GM12878 (cell line): ENCODE measurements around the gene GRIN3A. TPM values are rescaled to one million over a fixed set of nuclear protein-coding genes. Genes with fewer than 3 reads are reported as not detected.

ENCODE experiments used
- ATAC-seq: fragments of 200-7000 bp; cut with Tn5 transposase; 3 replicates; pipeline ENCODE4 v1.9.1; 2020; ENCODE audit warnings: mild to moderate bottlenecking, moderate library complexity
- BruUV-seq: library from RNA; stranded (reverse); fragments of 400-500 nt; replicated peaks from 2 replicates; lab custom pipeline; 2021; lab: Mats Ljungman, UMichigan
- CTCF ChIA-PET: fragments of 300-600 bp; sonication (Branson Sonifier 250); formaldehyde crosslinking; extraction: SDS; loops from one replicate; lab custom pipeline; 2021; ENCODE audit warnings: inconsistent platforms; lab: Yijun Ruan, JAX
- POLR2A ChIA-PET: fragments of 350-600 bp; formaldehyde crosslinking; extraction: SDS; loops from one replicate; lab custom pipeline; 2021; ENCODE audit warnings: inconsistent platforms; lab: Charles Lee
- RAD21 ChIA-PET: fragments of 300-600 bp; sonication (Branson Sonifier 250); formaldehyde crosslinking; loops from one replicate; lab custom pipeline; 2023; ENCODE audit warnings: antibody characterized with exemption; ENCODE audit not compliant: unreplicated experiment; lab: Charles Lee
- SMC1A ChIA-PET: fragments of 300-600 bp; sonication (Branson Sonifier 250); formaldehyde crosslinking; loops from one replicate; lab custom pipeline; 2023; ENCODE audit not compliant: unreplicated experiment, uncharacterized antibody; lab: Charles Lee
- DNase-seq: peaks from one replicate; pipeline ENCODE4 v3.0.0-alpha.2; 2011; ENCODE audit warnings: low read depth, low spot score
- FAIRE-seq: peaks from 3 replicates; lab custom pipeline; 2011; peaks lifted over from hg19 to GRCh38; lab: Jason Lieb, UNC
- H2AFZ ChIP-seq: 2 replicates; pipeline ENCODE4 v1.6.0; 2011; ENCODE audit warnings: low read depth, low read length, control low read depth; ENCODE audit not compliant: control insufficient read depth
- H3K27ac ChIP-seq: 2 replicates; pipeline ENCODE4 v1.5.1; 2011; ENCODE audit warnings: control low read depth; ENCODE audit not compliant: control insufficient read depth, insufficient read depth
- H3K27me3 ChIP-seq, 2 experiments: replicated peaks in 1 of 2; 2 replicates each; pipeline versions ENCODE4 v1.6.0 to v1.6.1; 2011; ENCODE audit warnings: low read length in 1 of 2; ENCODE audit not compliant: control insufficient read depth in 2 of 2, insufficient read depth in 2 of 2
- H3K36me3 ChIP-seq, 2 experiments: 2 replicates each; pipeline ENCODE4 v1.5.1; 2011; ENCODE audit warnings: low read length in 1 of 2; ENCODE audit not compliant: control insufficient read depth in 2 of 2, insufficient read depth in 2 of 2
- H3K4me1 ChIP-seq: 2 replicates; pipeline ENCODE4 v1.6.1; 2011; ENCODE audit warnings: mild to moderate bottlenecking, low read length, moderate library complexity, mixed read lengths; ENCODE audit not compliant: control insufficient read depth, insufficient read depth
- H3K4me2 ChIP-seq: 2 replicates; pipeline ENCODE4 v1.6.0; 2011; ENCODE audit warnings: control low read depth; ENCODE audit not compliant: control insufficient read depth, insufficient read depth
- H3K4me3 ChIP-seq: fragments of 200-600 bp; sonication (generic); 2 replicates; pipeline ENCODE4 v1.5.1; 2016
- H3K79me2 ChIP-seq: 2 replicates; pipeline ENCODE4 v1.6.0; 2011; ENCODE audit warnings: low read length; ENCODE audit not compliant: control insufficient read depth, insufficient read depth
- H3K9ac ChIP-seq: 2 replicates; pipeline ENCODE4 v1.8.0; 2011; ENCODE audit warnings: low read length, control low read depth, mixed read lengths; ENCODE audit not compliant: control insufficient read depth, insufficient read depth
- H3K9me3 ChIP-seq: replicated peaks from 3 replicates; pipeline ENCODE4 v1.5.1; 2011; ENCODE audit warnings: mild to moderate bottlenecking, low read length; ENCODE audit not compliant: control insufficient read depth, insufficient read depth
- H4K20me1 ChIP-seq: 2 replicates; pipeline ENCODE4 v1.6.0; 2011; ENCODE audit not compliant: control insufficient read depth, insufficient read depth
- FOXM1 ChIP-seq: IDR thresholded peaks from 2 replicates; pipeline ENCODE4 v1.6.1; 2012; ENCODE audit warnings: low read depth, mild to moderate bottlenecking, inconsistent platforms, low read length, moderate library complexity
- HCFC1 ChIP-seq: fragments of 150-350 bp; IDR thresholded peaks from 2 replicates; pipeline ENCODE4 v1.6.1; 2014; ENCODE audit warnings: low read length
- SIX5 ChIP-seq: IDR thresholded peaks from 2 replicates; pipeline ENCODE4 v1.6.1; 2011; ENCODE audit warnings: mild to moderate bottlenecking, low read depth, low read length, moderate library complexity; ENCODE audit not compliant: severe bottlenecking
- SPI1 ChIP-seq: IDR thresholded peaks from 2 replicates; pipeline ENCODE4 v1.6.1; 2011; ENCODE audit warnings: low read depth, mild to moderate bottlenecking, low read length, moderate library complexity, borderline replicate concordance; ENCODE audit not compliant: insufficient read depth
- TCF12 ChIP-seq: IDR thresholded peaks from 2 replicates; pipeline ENCODE4 v1.6.1; 2011; ENCODE audit warnings: low read depth, mild to moderate bottlenecking, low read length
- ZBTB33 ChIP-seq: fragments of 450-650 bp; IDR thresholded peaks from 2 replicates; pipeline ENCODE4 v1.6.1; 2017; ENCODE audit warnings: mild to moderate bottlenecking
- ZNF622 ChIP-seq: fragments of 450-650 bp; IDR thresholded peaks from 2 replicates; pipeline ENCODE4 v1.6.1; 2017; ENCODE audit warnings: mild to moderate bottlenecking, inconsistent platforms
- WGBS: methylation state at CpG from one replicate; pipeline ENCODE4 v1.1.6; 2016; ENCODE audit warnings: low lambda C conversion rate; ENCODE audit not compliant: insufficient replicate concordance, insufficient coverage; ENCODE audit errors: missing lambda C conversion rate; 5-methylcytosine and 5-hydroxymethylcytosine counted together
- in situ Hi-C: fragments of 300-500 bp; cut with MboI; formaldehyde crosslinking; loops from 9 replicates; pipeline ENCODE4 v1.14.3; 2018; ENCODE audit warnings: mixed read lengths
- intact Hi-C: fragments of 100-400 bp; cut with micrococcal nuclease; formaldehyde crosslinking; loops from one replicate; pipeline ENCODE4 v1.14.2; 2022; ENCODE audit not compliant: unreplicated experiment
- polyA plus RNA-seq, 11 experiments: library from polyadenylated mRNA; depleted of rRNA in 4 of 11; unstranded in 6 of 11; stranded (reverse) in 5 of 11; fragments of >200 nt; fragmentation: Nextera tagmentation in 4 of 11; fragmentation: Illumina TruSeq in 1 of 11; extraction: Ambion mirVana in 4 of 11; extraction: Trizol in 1 of 11; gene quantifications; 1 replicate in 1 of 11; 2 replicates in 10 of 11; pipeline versions ENCODE4 v1.2.1 to v1.2.3, GENCODE V29; 2011 to 2016; ENCODE audit warnings: inconsistent platforms in 2 of 11, missing spikeins in 2 of 11, low read depth in 1 of 11
- total RNA-seq, 4 experiments: library from RNA; depleted of rRNA in 3 of 4; stranded (reverse); fragments of >200 nt in 3 of 4; fragmentation: Illumina TruSeq in 1 of 4; extraction: Trizol in 1 of 4; gene quantifications; 2 replicates each; pipeline versions ENCODE4 v1.2.1 to v1.2.3, GENCODE V29; 2013 to 2021

Gene GRIN3A
- total and polyA plus RNA-seq, 10 of the 15 experiments (the other 5 are each of a cell fraction or from before 2014, with no cell fraction given): 0.03 to 0.05 (median 0.04) TPM; not detected in 7

GRCh38 chr9:101787891-101788290, 49.4 kb upstream of the GRIN3A start:
- ATAC-seq (no peak), FAIRE-seq (no peak), DNase-seq (no peak)
- TF ChIP-seq FOXM1 (no peak), TCF12 (no peak), SIX5 (no peak), ZNF622 (no peak), ZBTB33 (no peak)
- H3K9ac ChIP-seq: no peak overlapping the region
- H3K27ac ChIP-seq: no peak overlapping the region
- intact Hi-C loops: no loop called here
- no peaks in the 10 kb centered on the region for H3K27me3 ChIP-seq
- H3K4me1 ChIP-seq: no peaks in the 10 kb centered on the region
- in situ Hi-C loops: no loop called here
- ChIA-PET CTCF (no interaction called here), POLR2A (interaction anchor here (0.5 kb wide), 1 partner anchor 904 kb away, joined by 3 read pairs; no protein-coding TSS in a partner anchor), SMC1A (interaction anchor here (0.6 kb wide), 1 partner anchor 694 kb away, joined by 3 read pairs; no protein-coding TSS in a partner anchor), RAD21 (no interaction called here)
- H3K36me3 ChIP-seq: no peaks in the 10 kb centered on the region
- no peak overlapping the region for H2AFZ ChIP-seq
- WGBS: 9% methylated on average over 1 of the region's 1 CpG
- H3K4me3 ChIP-seq: no peak overlapping the region
- no peaks in the 10 kb centered on the region for H3K9me3 ChIP-seq
- BruUV-seq: no TSS peak
- H3K4me2 ChIP-seq: no peak overlapping the region
- H4K20me1 ChIP-seq: no peaks in the 10 kb centered on the region
- H3K79me2 ChIP-seq: no peaks in the 10 kb centered on the region

- ChIA-PET SMC1A (no interaction called here), CTCF (no interaction called here), RAD21 (no interaction called here), POLR2A (no interaction called here)
- Histone ChIP-seq H3K27me3 (no peaks in the 10 kb centered on the region), H4K20me1 (no peaks in the 10 kb centered on the region), H3K27ac (no peak overlapping the region), H3K4me1 (no peaks in the 10 kb centered on the region), H3K9ac (no peak overlapping the region), H2AFZ (no peak overlapping the region), H3K36me3 (no peaks in the 10 kb centered on the region), H3K79me2 (no peaks in the 10 kb centered on the region), H3K4me3 (no peak overlapping the region), H3K4me2 (no peak overlapping the region), H3K9me3 (no peaks in the 10 kb centered on the region)
- no peak for DNase-seq
- ATAC-seq: no peak
- WGBS: 9% methylated on average over 4 of the region's 4 CpGs
- no TSS peak for BruUV-seq
- peak; percentile 69; the same call in 1 of the 2 replicates for TF ChIP-seq SPI1
- no peak for TF ChIP-seq HCFC1
- in situ Hi-C loops: no loop called here
- no peak for FAIRE-seq
- intact Hi-C loops: no loop called here
Observed at GRCh38 chr9:101778332-101778731, 39.9 kb upstream of the GRIN3A start.
